PC-9 (cell line): ENCODE data around the gene SLC35F3. TPM values are rescaled to one million over a fixed set of nuclear protein-coding genes. Genes with fewer than 3 reads are reported as not detected.

Experiments
- BruUV-seq: library from RNA; stranded (reverse); fragments of 400-500 nt; replicated peaks from 2 replicates; lab custom pipeline; 2021; lab: Mats Ljungman, UMichigan
- CTCF ChIA-PET: fragments of 300-600 bp; sonication (Branson Sonifier 250); formaldehyde crosslinking; loops from one replicate; lab custom pipeline; 2022; ENCODE audit warnings: antibody characterized with exemption; lab: Charles Lee
- POLR2A ChIA-PET: fragments of 300-600 bp; sonication (Branson Sonifier 250); formaldehyde crosslinking; loops from one replicate; lab custom pipeline; 2022; ENCODE audit warnings: antibody characterized with exemption; ENCODE audit not compliant: unreplicated experiment; lab: Charles Lee
- DNase-seq, 2 experiments: peaks; one replicate each; pipeline versions ENCODE4 v3.0.0 to v3.0.0-alpha.2; 2015 to 2022; ENCODE audit warnings: mixed read lengths in 1 of 2
- H2AFZ ChIP-seq: fragments of 200-600 bp; sonication (generic); 2 replicates; pipeline ENCODE4 v1.8.1; 2017; ENCODE audit warnings: antibody characterized with exemption
- H3F3A ChIP-seq: fragments of 200-600 bp; sonication (generic); 2 replicates; pipeline ENCODE4 v1.8.1; 2017; ENCODE audit warnings: antibody characterized with exemption, mild to moderate bottlenecking, low read depth; ENCODE audit not compliant: insufficient read depth
- H3K27ac ChIP-seq: fragments of 200-600 bp; sonication (generic); 2 replicates; pipeline ENCODE4 v1.6.1; 2016; ENCODE audit warnings: mixed run types
- H3K27me3 ChIP-seq: fragments of 200-600 bp; sonication (generic); 2 replicates; pipeline ENCODE4 v1.6.1; 2016; ENCODE audit warnings: low read depth, mixed run types; ENCODE audit not compliant: insufficient read depth
- H3K36me3 ChIP-seq: fragments of 200-600 bp; sonication (generic); 2 replicates; pipeline ENCODE4 v1.6.1; 2016; ENCODE audit warnings: low read depth, mixed run types
- H3K4me1 ChIP-seq: fragments of 200-600 bp; sonication (generic); replicated peaks from 2 replicates; pipeline ENCODE4 v1.6.1; 2016; ENCODE audit warnings: mixed run types; ENCODE audit not compliant: insufficient read depth
- H3K4me2 ChIP-seq: fragments of 200-600 bp; sonication (generic); 2 replicates; pipeline ENCODE4 v1.6.1; 2017; ENCODE audit warnings: mixed run types
- H3K4me3 ChIP-seq: fragments of 200-600 bp; sonication (generic); 2 replicates; pipeline ENCODE4 v1.6.1; 2016; ENCODE audit warnings: mixed run types
- H3K79me2 ChIP-seq: fragments of 200-600 bp; sonication (generic); 2 replicates; pipeline ENCODE4 v1.6.1; 2017; ENCODE audit warnings: low read depth, mixed run types
- H3K9me2 ChIP-seq: fragments of 200-600 bp; sonication (generic); 2 replicates; pipeline ENCODE4 v1.8.1; 2017; ENCODE audit warnings: mild to moderate bottlenecking; ENCODE audit not compliant: insufficient read depth
- H3K9me3 ChIP-seq: fragments of 200-600 bp; sonication (generic); 2 replicates; pipeline ENCODE4 v1.8.1; 2016; ENCODE audit warnings: low read depth; ENCODE audit not compliant: insufficient read depth
- H4K20me1 ChIP-seq: fragments of 200-600 bp; sonication (generic); 2 replicates; pipeline ENCODE4 v1.8.1; 2017; ENCODE audit not compliant: insufficient read depth
- EZH2 ChIP-seq: fragments of 200-600 bp; sonication (generic); IDR thresholded peaks from 2 replicates; pipeline ENCODE4 v1.8.0; 2017; ENCODE audit warnings: antibody characterized with exemption, low read depth
- intact Hi-C: fragments of 100-400 bp; cut with micrococcal nuclease; formaldehyde crosslinking; loops from one replicate; pipeline ENCODE4 v1.10.0; 2022; ENCODE audit not compliant: unreplicated experiment
- total RNA-seq: library from RNA; stranded (reverse); gene quantifications from 2 replicates; pipeline ENCODE4 v1.2.3, GENCODE V29; 2021
- TF ChIP-seq, protein P1 (sequence below): fragments of 200-600 bp; sonication (generic); conservative IDR thresholded peaks from 2 replicates; pipeline ENCODE4 v1.6.1; 2017; ENCODE audit warnings: mixed run types, antibody characterized with exemption, mild to moderate bottlenecking, moderate library complexity

The SLC35F3 gene
- total RNA-seq, 1 experiment from 2014 or later = 6.1 TPM

DNA sequence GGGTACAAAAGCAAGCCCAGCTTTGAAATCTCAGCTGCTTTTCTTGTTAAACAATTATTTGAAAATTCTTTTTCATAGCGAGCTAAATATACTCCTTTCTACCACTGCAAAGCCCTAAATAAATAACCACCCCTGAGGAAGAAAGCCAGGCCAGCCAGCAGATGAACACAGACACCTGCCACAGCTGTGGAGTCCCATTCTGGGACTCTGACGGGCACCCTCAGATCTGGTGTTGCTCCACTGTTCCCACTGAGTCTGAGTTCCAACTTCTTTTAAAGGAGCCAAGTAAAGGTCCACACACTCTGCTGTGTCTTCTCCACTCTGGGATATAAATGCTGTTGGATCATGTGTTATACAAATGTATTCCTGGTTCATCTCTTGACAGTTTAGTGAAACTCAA is 391.1 kb downstream of the SLC35F3 start:
- Histone ChIP-seq H3K27me3 (no peaks in the 10 kb centered on the region), H3K9me2 (no peaks in the 10 kb centered on the region), H2AFZ (no peak overlapping the region), H3K9me3 (no peaks in the 10 kb centered on the region), H3K4me1 (no peaks in the 10 kb centered on the region), H3K79me2 (no peaks in the 10 kb centered on the region), H3K4me3 (no peak overlapping the region), H3K36me3 (no peaks in the 10 kb centered on the region), H3F3A (no peaks in the 10 kb centered on the region), H3K4me2 (no peak overlapping the region), H3K27ac (no peak overlapping the region), H4K20me1 (no peaks in the 10 kb centered on the region)
- POLR2A ChIA-PET = no interaction called here
- intact Hi-C loops = no loop called here
- DNase-seq = no peak
- CTCF ChIA-PET = interaction anchor here (0.6 kb wide), 1 partner anchor 1121 kb away, joined by 3 read pairs; no protein-coding TSS in a partner anchor
- no TSS peak for BruUV-seq
- TF ChIP-seq, protein P1, sequence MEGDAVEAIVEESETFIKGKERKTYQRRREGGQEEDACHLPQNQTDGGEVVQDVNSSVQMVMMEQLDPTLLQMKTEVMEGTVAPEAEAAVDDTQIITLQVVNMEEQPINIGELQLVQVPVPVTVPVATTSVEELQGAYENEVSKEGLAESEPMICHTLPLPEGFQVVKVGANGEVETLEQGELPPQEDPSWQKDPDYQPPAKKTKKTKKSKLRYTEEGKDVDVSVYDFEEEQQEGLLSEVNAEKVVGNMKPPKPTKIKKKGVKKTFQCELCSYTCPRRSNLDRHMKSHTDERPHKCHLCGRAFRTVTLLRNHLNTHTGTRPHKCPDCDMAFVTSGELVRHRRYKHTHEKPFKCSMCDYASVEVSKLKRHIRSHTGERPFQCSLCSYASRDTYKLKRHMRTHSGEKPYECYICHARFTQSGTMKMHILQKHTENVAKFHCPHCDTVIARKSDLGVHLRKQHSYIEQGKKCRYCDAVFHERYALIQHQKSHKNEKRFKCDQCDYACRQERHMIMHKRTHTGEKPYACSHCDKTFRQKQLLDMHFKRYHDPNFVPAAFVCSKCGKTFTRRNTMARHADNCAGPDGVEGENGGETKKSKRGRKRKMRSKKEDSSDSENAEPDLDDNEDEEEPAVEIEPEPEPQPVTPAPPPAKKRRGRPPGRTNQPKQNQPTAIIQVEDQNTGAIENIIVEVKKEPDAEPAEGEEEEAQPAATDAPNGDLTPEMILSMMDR = no peak
- no peak for TF ChIP-seq EZH2

DNA sequence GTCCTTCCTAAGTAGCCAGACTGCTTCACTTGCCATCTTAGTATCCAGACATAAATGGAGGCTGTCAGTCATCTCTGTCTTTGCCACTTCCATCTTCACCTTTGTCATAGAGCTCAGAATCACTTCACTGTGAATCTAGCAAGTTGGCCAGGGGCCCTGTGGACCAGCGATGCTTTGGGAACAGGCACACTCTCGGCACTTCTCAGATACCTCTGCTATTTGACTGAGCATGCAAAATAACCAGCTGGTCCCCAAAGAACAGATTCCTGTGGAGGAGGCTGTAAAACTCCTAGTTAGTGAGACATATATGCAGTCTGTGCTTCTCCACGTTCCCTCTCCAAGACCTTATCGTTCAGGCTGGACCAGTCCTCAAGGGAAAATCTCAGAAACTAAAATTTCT is 392.0 kb downstream of the SLC35F3 start:
- BruUV-seq = no TSS peak
- DNase-seq = no peak
- CTCF ChIA-PET = no interaction called here
- TF ChIP-seq, protein P1 = no peak
- TF ChIP-seq EZH2 = no peak
- Histone ChIP-seq H3K4me2 (no peak overlapping the region), H3K36me3 (no peaks in the 10 kb centered on the region), H3K9me3 (no peaks in the 10 kb centered on the region), H3K4me1 (no peaks in the 10 kb centered on the region), H3K79me2 (no peaks in the 10 kb centered on the region), H3K9me2 (no peaks in the 10 kb centered on the region), H4K20me1 (no peaks in the 10 kb centered on the region), H2AFZ (no peak overlapping the region), H3K27ac (no peak overlapping the region), H3K4me3 (no peak overlapping the region), H3F3A (no peaks in the 10 kb centered on the region), H3K27me3 (no peaks in the 10 kb centered on the region)
- intact Hi-C loops = no loop called here
- POLR2A ChIA-PET = no interaction called here

DNA sequence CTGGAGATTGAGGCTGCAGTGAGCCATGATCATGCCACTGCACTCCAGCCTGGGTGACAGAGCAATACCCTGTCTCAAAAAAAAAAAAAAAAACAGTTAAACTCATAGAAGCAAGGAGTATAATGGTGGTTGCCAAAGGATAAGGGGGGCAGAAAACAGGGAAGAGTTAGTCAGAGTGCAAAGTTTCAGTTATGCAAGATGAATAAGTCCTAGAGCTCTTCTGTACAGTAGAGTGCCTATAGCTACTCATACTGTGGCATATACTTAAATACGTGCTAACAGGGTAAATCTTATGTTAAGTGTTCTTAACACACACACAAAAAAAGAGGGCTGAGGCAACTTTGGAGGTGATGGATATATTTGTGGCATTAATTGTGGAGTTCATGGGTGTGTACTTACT is 393.2 kb downstream of the SLC35F3 start:
- POLR2A ChIA-PET = no interaction called here
- H3K9me2 ChIP-seq = no peaks in the 10 kb centered on the region
- no peak for TF ChIP-seq EZH2
- TF ChIP-seq, protein P1 = no peak
- H3K4me2 ChIP-seq = no peak overlapping the region
- H2AFZ ChIP-seq = no peak overlapping the region
- CTCF ChIA-PET = no interaction called here
- no peaks in the 10 kb centered on the region for H3K36me3 ChIP-seq
- BruUV-seq = no TSS peak
- no peaks in the 10 kb centered on the region for H4K20me1 ChIP-seq
- no peaks in the 10 kb centered on the region for H3K79me2 ChIP-seq
- H3K4me3 ChIP-seq = no peak overlapping the region
- no peaks in the 10 kb centered on the region for H3F3A ChIP-seq
- no peak overlapping the region for H3K27ac ChIP-seq
- H3K27me3 ChIP-seq = no peaks in the 10 kb centered on the region
- intact Hi-C loops = no loop called here
- H3K4me1 ChIP-seq = no peaks in the 10 kb centered on the region
- DNase-seq = no peak
- no peaks in the 10 kb centered on the region for H3K9me3 ChIP-seq
